HepG2 (cell line): ENCODE results near the gene RNF114. TPM values are rescaled to one million over a fixed set of nuclear protein-coding genes. Genes with fewer than 3 reads are reported as not detected.

ENCODE experiments used
- ARID3A ChIP-seq: IDR thresholded peaks from 2 replicates; pipeline ENCODE4 v1.6.1; 2012; ENCODE audit warnings: low read depth, low read length, improper control_type of control experiment
- ARNT ChIP-seq: fragments of 450-650 bp; IDR thresholded peaks from 2 replicates; pipeline ENCODE4 v1.6.1; 2017
- HIVEP1 ChIP-seq: sonication (generic); formaldehyde crosslinking; IDR thresholded peaks from 2 replicates; pipeline ENCODE4 v1.4.0; 2020; ENCODE audit warnings: mild to moderate bottlenecking, missing genetic modification reagents
- HOXA5 ChIP-seq: sonication (generic); formaldehyde crosslinking; IDR thresholded peaks from 2 replicates; pipeline ENCODE4 v1.4.0; 2020; ENCODE audit warnings: missing genetic modification reagents
- NRL ChIP-seq: sonication (generic); formaldehyde crosslinking; IDR thresholded peaks from 2 replicates; pipeline ENCODE4 v1.5.0; 2020; ENCODE audit warnings: missing genetic modification reagents, mild to moderate bottlenecking, moderate library complexity, borderline replicate concordance
- PRPF4 ChIP-seq: fragments of 200-400 bp; formaldehyde crosslinking; IDR thresholded peaks from 2 replicates; pipeline ENCODE4 v1.6.1; 2016; ENCODE audit warnings: low read length, low read depth; ENCODE audit not compliant: poor library complexity, severe bottlenecking
- USF2 ChIP-seq, 2 experiments: sonication (generic) in 1 of 2; formaldehyde crosslinking in 1 of 2; IDR thresholded peaks; 2 replicates each; pipeline versions ENCODE4 v1.5.1 to v1.6.1; 2011 to 2020; ENCODE audit warnings: borderline replicate concordance in 1 of 2, low read depth in 1 of 2, low read length in 1 of 2, mild to moderate bottlenecking in 1 of 2, missing genetic modification reagents in 1 of 2, moderate library complexity in 1 of 2
- ZBTB2 ChIP-seq: sonication (generic); formaldehyde crosslinking; IDR thresholded peaks from 2 replicates; pipeline ENCODE4 v1.8.0; 2022; ENCODE audit warnings: low read depth, missing genetic modification reagents
- ZBTB7A ChIP-seq: sonication (generic); formaldehyde crosslinking; IDR thresholded peaks from 2 replicates; pipeline ENCODE4 v1.8.0; 2022; ENCODE audit warnings: mild to moderate bottlenecking, missing genetic modification reagents
- ZFP62 ChIP-seq: sonication (generic); formaldehyde crosslinking; IDR thresholded peaks from 2 replicates; pipeline ENCODE4 v1.4.0; 2020; ENCODE audit warnings: missing genetic modification reagents
- ZNF326 ChIP-seq: sonication (generic); formaldehyde crosslinking; IDR thresholded peaks from 2 replicates; pipeline ENCODE4 v1.4.0; 2020; ENCODE audit warnings: missing genetic modification reagents, borderline replicate concordance
- ZNF337 ChIP-seq: sonication (generic); formaldehyde crosslinking; IDR thresholded peaks from 2 replicates; pipeline ENCODE4 v1.5.1; 2020; ENCODE audit warnings: missing genetic modification reagents, low read depth, mild to moderate bottlenecking, borderline replicate concordance
- ZNF619 ChIP-seq: sonication (generic); formaldehyde crosslinking; IDR thresholded peaks from 2 replicates; pipeline ENCODE4 v1.4.0; 2020; ENCODE audit warnings: mild to moderate bottlenecking, missing genetic modification reagents
- ZNF816 ChIP-seq: sonication (generic); formaldehyde crosslinking; IDR thresholded peaks from 2 replicates; pipeline ENCODE4 v1.8.0; 2022; ENCODE audit warnings: missing genetic modification reagents, mild to moderate bottlenecking, borderline replicate concordance
- ZZZ3 ChIP-seq: sonication (generic); formaldehyde crosslinking; IDR thresholded peaks from 2 replicates; pipeline ENCODE4 v1.4.0; 2020; ENCODE audit warnings: missing genetic modification reagents, mild to moderate bottlenecking, borderline replicate concordance
- polyA plus RNA-seq, 8 experiments: library from polyadenylated mRNA; depleted of rRNA in 3 of 8; stranded (reverse) in 7 of 8; unstranded in 1 of 8; fragments of >200 nt; fragmentation: Illumina TruSeq in 4 of 8; extraction: Trizol in 4 of 8; gene quantifications; 2 replicates each; pipeline versions ENCODE4 v1.2.1 to v1.2.3, GENCODE V29; 2011 to 2016; ENCODE audit warnings: low read depth in 4 of 8, missing spikeins in 1 of 8, mixed read lengths in 1 of 8; ENCODE audit not compliant: insufficient read depth in 1 of 8
- total RNA-seq, 5 experiments: library from RNA; depleted of rRNA; stranded (reverse); fragments of >200 nt; fragmentation: Illumina TruSeq; extraction: Trizol; gene quantifications; 2 replicates each; pipeline ENCODE4 v1.2.3, GENCODE V29; 2016; ENCODE audit warnings: low read depth in 1 of 5
- TF ChIP-seq, protein P1 (sequence below): sonication (generic); formaldehyde crosslinking; IDR thresholded peaks from 2 replicates; pipeline ENCODE4 v1.5.1; 2020; ENCODE audit warnings: missing genetic modification reagents, mild to moderate bottlenecking, borderline replicate concordance
- TF ChIP-seq, protein P2 (sequence below): sonication (generic); formaldehyde crosslinking; IDR thresholded peaks from 2 replicates; pipeline ENCODE4 v1.8.0; 2022; ENCODE audit warnings: mild to moderate bottlenecking, missing genetic modification reagents, borderline replicate concordance
- TF ChIP-seq, protein P3 (sequence below): IDR thresholded peaks from 2 replicates; pipeline ENCODE4 v1.6.1; 2016; ENCODE audit warnings: control low read depth

RNF114 gene
- total and polyA plus RNA-seq, 2 of the 13 experiments (the other 11 are each of a cell fraction or from before 2014, with no cell fraction given), result 119 to 126 TPM

GRCh38 chr20:49928411-49929141 lies 7.6 kb upstream of the RNF114 start (continued):
- TF ChIP-seq HOXA5 (CRISPR knock-in tag) (no peak; the same call in 1 of the 2 replicates), ZFP62 (CRISPR knock-in tag) (no peak), ZNF816 (peak; percentile 20; the same call in 1 of the 2 replicates), ZBTB2 (CRISPR knock-in tag) (no peak), USF2 (IDR thresholded peaks at IDR 0.05; ENCODE audit: low read depth, low read length) (no peak), USF2 (CRISPR knock-in tag; IDR thresholded peaks at IDR 0.05; ENCODE audit: borderline replicate concordance) (no peak), ARID3A (peak; percentile 82), ARNT (no peak), ZNF337 (CRISPR knock-in tag) (no peak), ZZZ3 (CRISPR knock-in tag) (no peak), HIVEP1 (CRISPR knock-in tag) (no peak), PRPF4 (peak; percentile 67), ZBTB7A (no peak), ZNF326 (CRISPR knock-in tag) (no peak), ZNF619 (CRISPR knock-in tag) (no peak), NRL (CRISPR knock-in tag) (0 out of 2 replicates have a peak, but pooled peaks have one; percentile 43)
- TF ChIP-seq, protein P1, sequence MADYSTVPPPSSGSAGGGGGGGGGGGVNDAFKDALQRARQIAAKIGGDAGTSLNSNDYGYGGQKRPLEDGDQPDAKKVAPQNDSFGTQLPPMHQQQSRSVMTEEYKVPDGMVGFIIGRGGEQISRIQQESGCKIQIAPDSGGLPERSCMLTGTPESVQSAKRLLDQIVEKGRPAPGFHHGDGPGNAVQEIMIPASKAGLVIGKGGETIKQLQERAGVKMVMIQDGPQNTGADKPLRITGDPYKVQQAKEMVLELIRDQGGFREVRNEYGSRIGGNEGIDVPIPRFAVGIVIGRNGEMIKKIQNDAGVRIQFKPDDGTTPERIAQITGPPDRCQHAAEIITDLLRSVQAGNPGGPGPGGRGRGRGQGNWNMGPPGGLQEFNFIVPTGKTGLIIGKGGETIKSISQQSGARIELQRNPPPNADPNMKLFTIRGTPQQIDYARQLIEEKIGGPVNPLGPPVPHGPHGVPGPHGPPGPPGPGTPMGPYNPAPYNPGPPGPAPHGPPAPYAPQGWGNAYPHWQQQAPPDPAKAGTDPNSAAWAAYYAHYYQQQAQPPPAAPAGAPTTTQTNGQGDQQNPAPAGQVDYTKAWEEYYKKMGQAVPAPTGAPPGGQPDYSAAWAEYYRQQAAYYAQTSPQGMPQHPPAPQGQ (CRISPR knock-in tag), result no peak
- TF ChIP-seq, protein P2, sequence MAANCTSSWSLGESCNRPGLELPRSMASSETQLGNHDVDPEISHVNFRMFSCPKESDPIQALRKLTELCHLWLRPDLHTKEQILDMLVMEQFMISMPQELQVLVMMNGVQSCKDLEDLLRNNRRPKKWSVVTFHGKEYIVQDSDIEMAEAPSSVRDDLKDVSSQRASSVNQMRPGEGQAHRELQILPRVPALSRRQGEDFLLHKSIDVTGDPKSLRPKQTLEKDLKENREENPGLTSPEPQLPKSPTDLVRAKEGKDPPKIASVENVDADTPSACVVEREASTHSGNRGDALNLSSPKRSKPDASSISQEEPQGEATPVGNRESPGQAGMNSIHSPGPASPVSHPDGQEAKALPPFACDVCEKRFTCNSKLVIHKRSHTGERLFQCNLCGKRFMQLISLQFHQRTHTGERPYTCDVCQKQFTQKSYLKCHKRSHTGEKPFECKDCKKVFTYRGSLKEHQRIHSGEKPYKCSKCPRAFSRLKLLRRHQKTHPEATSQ (CRISPR knock-in tag), result no peak
- TF ChIP-seq, protein P3, sequence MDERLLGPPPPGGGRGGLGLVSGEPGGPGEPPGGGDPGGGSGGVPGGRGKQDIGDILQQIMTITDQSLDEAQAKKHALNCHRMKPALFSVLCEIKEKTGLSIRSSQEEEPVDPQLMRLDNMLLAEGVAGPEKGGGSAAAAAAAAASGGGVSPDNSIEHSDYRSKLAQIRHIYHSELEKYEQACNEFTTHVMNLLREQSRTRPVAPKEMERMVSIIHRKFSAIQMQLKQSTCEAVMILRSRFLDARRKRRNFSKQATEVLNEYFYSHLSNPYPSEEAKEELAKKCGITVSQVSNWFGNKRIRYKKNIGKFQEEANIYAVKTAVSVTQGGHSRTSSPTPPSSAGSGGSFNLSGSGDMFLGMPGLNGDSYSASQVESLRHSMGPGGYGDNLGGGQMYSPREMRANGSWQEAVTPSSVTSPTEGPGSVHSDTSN (CRISPR knock-in tag), result no peak
